Measurements from ENCODE around the gene FRYL.

The FRYL gene

DNA sequence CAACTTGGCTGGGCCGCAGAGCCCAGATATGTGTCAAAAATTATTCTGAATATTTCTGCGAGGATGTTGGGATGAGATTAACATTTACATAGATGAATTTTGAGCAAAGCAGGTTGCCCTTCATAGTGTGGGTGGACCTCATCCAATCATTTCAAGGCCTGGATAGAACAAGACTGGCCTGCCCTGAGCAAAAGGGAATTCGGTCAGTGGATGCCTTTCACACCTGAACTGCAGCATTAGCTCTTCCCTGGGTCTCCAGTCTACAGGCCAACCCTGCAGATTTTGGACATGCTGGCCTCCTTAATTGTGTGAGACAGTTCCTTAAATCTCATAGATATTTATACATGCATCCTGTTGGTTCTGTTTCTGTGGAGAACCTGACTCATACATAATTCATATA lies 329.3 kb downstream of the FRYL start:
- no peak for DNase-seq

DNA sequence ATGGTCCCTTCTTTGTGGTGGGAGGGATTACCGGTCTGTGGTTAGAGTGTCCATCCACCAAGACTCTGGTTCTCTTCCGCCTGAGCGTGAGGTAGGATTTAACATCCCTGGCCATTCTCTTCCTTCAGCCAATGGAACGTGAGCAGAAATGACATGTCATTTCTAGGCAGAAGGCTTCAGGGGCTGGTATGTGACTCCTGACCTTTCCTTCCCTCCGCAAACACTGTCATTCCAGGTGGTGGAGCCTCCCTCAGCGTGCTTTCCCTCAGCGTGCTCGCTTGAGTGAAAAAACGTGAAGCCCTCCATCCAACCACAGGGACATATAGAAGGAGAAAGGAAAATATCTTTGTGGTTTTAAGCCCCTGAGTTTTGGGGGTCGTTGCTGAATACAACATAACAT lies 330.9 kb downstream of the FRYL start:
- no peak for DNase-seq

Measured in amygdala (tissue), 56 donors.